Measurements from ENCODE around the gene TLN1.

The TLN1 gene

GRCh38 chr9:35727676-35728040, 4.3 kb downstream of the TLN1 start:
- no peak for FAIRE-seq

GRCh38 chr9:35726931-35727330, 5.1 kb downstream of the TLN1 start:
- FAIRE-seq: no peak

GRCh38 chr9:35725362-35725761, 6.6 kb downstream of the TLN1 start:
- FAIRE-seq: no peak

- FAIRE-seq: no peak
Observed at GRCh38 chr9:35723908-35724307, 8.1 kb downstream of the TLN1 start.

GRCh38 chr9:35723426-35723825, 8.6 kb downstream of the TLN1 start:
- no peak for FAIRE-seq

- FAIRE-seq: no peak
Observed at GRCh38 chr9:35719546-35719945, 12.4 kb downstream of the TLN1 start.

GRCh38 chr9:35718721-35719511, 13.1 kb downstream of the TLN1 start:
- no peak for FAIRE-seq

GRCh38 chr9:35717132-35717870, 14.7 kb downstream of the TLN1 start:
- no peak for FAIRE-seq

GRCh38 chr9:35716230-35716629, 15.8 kb downstream of the TLN1 start:
- no peak for FAIRE-seq

GRCh38 chr9:35714579-35715252, 17.3 kb downstream of the TLN1 start:
- no peak for FAIRE-seq

GRCh38 chr9:35714123-35714522, 17.9 kb downstream of the TLN1 start:
- no peak for FAIRE-seq

- no peak for FAIRE-seq
Observed at GRCh38 chr9:35713578-35713977, 18.4 kb downstream of the TLN1 start.

- no peak for FAIRE-seq
Observed at GRCh38 chr9:35712762-35713400, 19.1 kb downstream of the TLN1 start.

- FAIRE-seq: no peak
Observed at GRCh38 chr9:35711501-35712428, 20.2 kb downstream of the TLN1 start.

- no peak for FAIRE-seq
Observed at GRCh38 chr9:35710818-35711500, 21.0 kb downstream of the TLN1 start.

- FAIRE-seq: no peak
Observed at GRCh38 chr9:35708146-35708545, 23.8 kb downstream of the TLN1 start.

GRCh38 chr9:35706951-35707350, 25.0 kb downstream of the TLN1 start:
- FAIRE-seq: no peak

- no peak for FAIRE-seq
Observed at GRCh38 chr9:35705836-35706430, 26.1 kb downstream of the TLN1 start.

GRCh38 chr9:35705372-35705771, 26.6 kb downstream of the TLN1 start:
- no peak for FAIRE-seq

- FAIRE-seq: no peak
Observed at GRCh38 chr9:35703906-35704672, 27.9 kb downstream of the TLN1 start.
